ENCODE data around the gene NBEAL1.

NBEAL1 gene

DNA sequence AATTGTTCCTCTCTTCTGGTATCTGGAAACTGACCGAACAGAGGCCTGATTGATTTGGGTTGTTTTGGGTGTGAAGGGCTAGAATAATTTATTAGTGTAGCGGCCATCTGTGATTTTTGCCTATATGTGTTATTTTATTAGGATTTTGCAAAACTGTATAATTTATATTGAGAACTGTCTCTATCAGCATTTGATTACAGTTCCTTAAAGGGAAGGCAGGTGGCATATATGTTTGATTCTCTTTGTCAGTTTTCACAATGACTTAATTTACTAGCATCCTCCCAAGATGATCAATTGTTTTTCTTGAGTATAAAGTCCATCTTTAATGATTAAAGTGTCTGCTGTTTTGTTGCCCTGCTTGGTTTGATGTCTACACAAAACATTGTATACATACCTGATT lies 4.5 kb downstream of the NBEAL1 start:
- no peak for DNase-seq (ENCODE audit: extremely low spot score)
- POLR2A ChIA-PET: no interaction called here
- CTCF ChIA-PET: interaction anchor here (1.0 kb wide), 1 partner anchor 23 kb away, joined by 6 read pairs; no protein-coding TSS in a partner anchor
- TF ChIP-seq NFRKB (IDR thresholded peaks at IDR 0.05): no peak

DNA sequence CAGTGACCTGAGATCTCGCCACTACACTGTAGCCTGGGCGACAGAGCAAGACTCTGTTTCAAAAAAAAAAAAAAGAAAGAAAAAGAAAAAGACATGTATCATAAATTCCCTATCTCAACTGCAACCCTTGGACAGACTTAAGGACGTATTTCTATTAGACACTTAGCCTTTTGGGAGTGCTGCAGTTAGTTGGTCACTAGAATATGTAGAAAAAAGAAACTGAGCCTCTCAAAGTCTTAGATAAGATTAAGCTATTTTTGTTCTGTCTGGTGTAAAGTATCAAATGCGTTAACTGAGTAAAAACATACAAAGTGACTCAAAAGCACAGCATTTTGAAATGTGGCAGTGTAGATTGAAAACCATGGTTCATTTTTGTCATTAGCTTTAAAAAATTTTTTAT lies 7.3 kb downstream of the NBEAL1 start:
- CTCF ChIA-PET: no interaction called here
- POLR2A ChIA-PET: no interaction called here
- no peak for DNase-seq (ENCODE audit: extremely low spot score)
- TF ChIP-seq FOXM1 (IDR thresholded peaks at IDR 0.05; ENCODE audit: borderline replicate concordance): no peak
- TF ChIP-seq FOXA1 (IDR thresholded peaks at IDR 0.05): no peak
- TF ChIP-seq HDGF (IDR thresholded peaks at IDR 0.05; ENCODE audit: borderline replicate concordance): no peak
- TF ChIP-seq, protein P1, sequence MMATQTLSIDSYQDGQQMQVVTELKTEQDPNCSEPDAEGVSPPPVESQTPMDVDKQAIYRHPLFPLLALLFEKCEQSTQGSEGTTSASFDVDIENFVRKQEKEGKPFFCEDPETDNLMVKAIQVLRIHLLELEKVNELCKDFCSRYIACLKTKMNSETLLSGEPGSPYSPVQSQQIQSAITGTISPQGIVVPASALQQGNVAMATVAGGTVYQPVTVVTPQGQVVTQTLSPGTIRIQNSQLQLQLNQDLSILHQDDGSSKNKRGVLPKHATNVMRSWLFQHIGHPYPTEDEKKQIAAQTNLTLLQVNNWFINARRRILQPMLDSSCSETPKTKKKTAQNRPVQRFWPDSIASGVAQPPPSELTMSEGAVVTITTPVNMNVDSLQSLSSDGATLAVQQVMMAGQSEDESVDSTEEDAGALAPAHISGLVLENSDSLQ (IDR thresholded peaks at IDR 0.05): no peak
- TF ChIP-seq SUZ12 (IDR thresholded peaks at IDR 0.05): no peak

DNA sequence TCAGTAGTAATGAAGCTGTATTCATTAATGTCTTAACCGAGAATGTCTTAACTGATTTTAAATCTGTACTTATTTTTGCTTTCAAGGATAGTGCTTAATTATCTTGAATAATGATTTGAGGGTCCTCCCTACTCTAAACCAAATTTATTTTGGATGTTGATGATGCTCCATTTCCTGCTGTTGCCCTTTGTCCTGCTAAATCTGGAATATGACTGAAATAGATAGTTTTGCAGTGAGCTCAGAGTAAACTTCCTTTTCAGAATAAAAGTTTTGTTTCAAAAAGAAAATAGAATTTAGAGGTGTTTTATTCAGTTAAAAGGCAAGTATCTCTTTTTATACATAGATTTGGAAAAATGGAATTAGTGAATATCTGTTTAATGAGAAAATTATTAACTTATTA lies 8.1 kb downstream of the NBEAL1 start:
- ChIA-PET POLR2A (interaction anchor here (1.7 kb wide), 1 partner anchor 8 kb away, joined by 4 read pairs; the partner anchor contains the start of gene NBEAL1), CTCF (interaction anchor here (0.6 kb wide), 1 partner anchor 161 kb away, joined by 3 read pairs; no protein-coding TSS in a partner anchor)
- no peak for TF ChIP-seq FOXK2 (IDR thresholded peaks at IDR 0.05)
- no peak for TF ChIP-seq BHLHE40 (IDR thresholded peaks at IDR 0.05; ENCODE audit: borderline replicate concordance)
- no peak for TF ChIP-seq CTBP1 (IDR thresholded peaks at IDR 0.05; ENCODE audit: borderline replicate concordance)
- no peak for TF ChIP-seq SUZ12 (IDR thresholded peaks at IDR 0.05)
- no peak for TF ChIP-seq L3MBTL2 (conservative IDR thresholded peaks at IDR 0.05)
- no peak for TF ChIP-seq HDGF (IDR thresholded peaks at IDR 0.05; ENCODE audit: borderline replicate concordance)
- no peak for TF ChIP-seq SP1 (IDR thresholded peaks at IDR 0.05)
- no peak for TF ChIP-seq FOXM1 (IDR thresholded peaks at IDR 0.05; ENCODE audit: borderline replicate concordance)
- TF ChIP-seq NFRKB (IDR thresholded peaks at IDR 0.05): no peak
- DNase-seq (ENCODE audit: extremely low spot score): no peak

DNA sequence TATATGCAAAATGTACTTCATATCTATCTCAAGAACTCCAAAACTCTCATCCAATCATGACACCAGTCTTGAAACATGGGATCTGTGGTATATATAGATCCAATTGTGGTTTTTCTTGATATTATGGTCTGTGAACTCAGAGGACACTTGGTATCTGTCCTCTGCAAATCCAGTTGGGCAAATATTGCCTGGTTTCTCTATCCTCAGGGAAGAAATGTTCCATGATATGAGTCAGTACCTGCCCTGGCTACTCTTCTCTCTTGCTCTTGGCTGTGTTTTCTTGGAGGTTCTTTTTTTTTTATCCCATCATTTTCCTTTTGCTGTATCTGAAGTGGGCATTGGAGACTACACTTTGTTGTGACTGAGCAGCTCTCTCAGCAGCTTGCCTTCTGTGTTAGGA lies 10.9 kb downstream of the NBEAL1 start:
- ChIA-PET POLR2A (no interaction called here), CTCF (interaction anchor here (0.8 kb wide), 1 partner anchor 19 kb away, joined by 3 read pairs; no protein-coding TSS in a partner anchor)
- TF ChIP-seq NFRKB (IDR thresholded peaks at IDR 0.05): no peak
- TF ChIP-seq ARNT (IDR thresholded peaks at IDR 0.05): no peak
- no peak for TF ChIP-seq ZNF384 (IDR thresholded peaks at IDR 0.05)
- no peak for TF ChIP-seq BHLHE40 (IDR thresholded peaks at IDR 0.05; ENCODE audit: borderline replicate concordance)
- TF ChIP-seq FOXM1 (IDR thresholded peaks at IDR 0.05; ENCODE audit: borderline replicate concordance): no peak
- no peak for TF ChIP-seq FOXK2 (IDR thresholded peaks at IDR 0.05)
- no peak for TF ChIP-seq LEF1 (IDR thresholded peaks at IDR 0.05; ENCODE audit: borderline replicate concordance)
- no peak for TF ChIP-seq ELF4 (IDR thresholded peaks at IDR 0.05)
- TF ChIP-seq, protein P1 (IDR thresholded peaks at IDR 0.05): no peak
- TF ChIP-seq FOXA1 (IDR thresholded peaks at IDR 0.05): no peak
- TF ChIP-seq SP1 (IDR thresholded peaks at IDR 0.05): no peak
- no peak for TF ChIP-seq CTBP1 (IDR thresholded peaks at IDR 0.05; ENCODE audit: borderline replicate concordance)
- no peak for TF ChIP-seq SUZ12 (IDR thresholded peaks at IDR 0.05)
- TF ChIP-seq TARDBP (IDR thresholded peaks at IDR 0.05): no peak
- no peak for TF ChIP-seq HDGF (IDR thresholded peaks at IDR 0.05; ENCODE audit: borderline replicate concordance)
- no peak for TF ChIP-seq L3MBTL2 (conservative IDR thresholded peaks at IDR 0.05)
- DNase-seq (ENCODE audit: extremely low spot score): no peak

DNA sequence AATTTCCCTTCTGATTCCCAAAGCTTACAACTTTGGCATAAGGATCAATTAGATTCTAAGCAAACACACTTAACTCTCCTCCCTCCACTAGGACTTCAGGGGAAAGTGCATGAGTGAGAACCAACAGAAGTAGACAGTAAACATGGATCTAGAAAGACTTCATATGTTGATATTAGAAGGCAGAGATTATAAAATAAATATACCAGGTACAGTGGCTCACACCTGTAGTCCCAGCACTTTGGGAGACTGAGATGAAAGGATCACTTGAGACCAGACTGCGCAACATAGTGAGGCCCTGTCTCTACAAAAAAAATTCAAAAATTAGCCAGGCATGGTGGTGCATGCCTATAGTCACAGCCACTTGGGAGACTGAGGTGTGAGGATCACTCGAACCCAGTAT lies 15.9 kb downstream of the NBEAL1 start:
- POLR2A ChIA-PET: no interaction called here
- CTCF ChIA-PET: no interaction called here
- no peak for TF ChIP-seq HDGF (IDR thresholded peaks at IDR 0.05; ENCODE audit: borderline replicate concordance)
- no peak for TF ChIP-seq BHLHE40 (IDR thresholded peaks at IDR 0.05; ENCODE audit: borderline replicate concordance)
- TF ChIP-seq SP1 (IDR thresholded peaks at IDR 0.05): no peak
- no peak for TF ChIP-seq L3MBTL2 (conservative IDR thresholded peaks at IDR 0.05)
- TF ChIP-seq ELF4 (IDR thresholded peaks at IDR 0.05): no peak
- no peak for TF ChIP-seq ARNT (IDR thresholded peaks at IDR 0.05)
- TF ChIP-seq NFRKB (IDR thresholded peaks at IDR 0.05): no peak
- DNase-seq (ENCODE audit: extremely low spot score): no peak

DNA sequence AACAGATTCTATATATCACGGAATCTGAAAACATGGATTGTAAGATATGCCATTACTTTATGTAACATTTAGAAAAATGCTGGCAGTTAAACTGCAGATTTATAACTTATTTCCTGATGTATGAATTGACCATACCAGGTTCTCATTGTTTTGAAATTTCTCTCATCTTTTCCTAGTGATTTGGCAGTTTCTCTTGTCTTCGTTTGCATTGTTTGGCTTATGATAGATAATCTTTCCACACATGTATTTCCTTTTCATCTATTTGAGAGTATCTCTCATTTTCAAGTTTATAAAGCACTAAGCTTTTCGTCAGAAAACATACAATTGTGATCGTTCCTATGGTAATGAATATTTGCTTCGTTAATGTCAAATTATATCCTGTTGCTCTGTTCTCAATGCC lies 16.3 kb downstream of the NBEAL1 start:
- ChIA-PET CTCF (no interaction called here), POLR2A (no interaction called here)
- DNase-seq (ENCODE audit: extremely low spot score): no peak
- TF ChIP-seq LEF1 (IDR thresholded peaks at IDR 0.05; ENCODE audit: borderline replicate concordance): no peak
- TF ChIP-seq BHLHE40 (IDR thresholded peaks at IDR 0.05; ENCODE audit: borderline replicate concordance): no peak
- no peak for TF ChIP-seq HDGF (IDR thresholded peaks at IDR 0.05; ENCODE audit: borderline replicate concordance)
- no peak for TF ChIP-seq CTBP1 (IDR thresholded peaks at IDR 0.05; ENCODE audit: borderline replicate concordance)
- no peak for TF ChIP-seq ELF4 (IDR thresholded peaks at IDR 0.05)
- TF ChIP-seq, protein P1 (IDR thresholded peaks at IDR 0.05): no peak
- TF ChIP-seq FOXA1 (IDR thresholded peaks at IDR 0.05): no peak
- no peak for TF ChIP-seq ZNF384 (IDR thresholded peaks at IDR 0.05)
- no peak for TF ChIP-seq L3MBTL2 (conservative IDR thresholded peaks at IDR 0.05)
- no peak for TF ChIP-seq TARDBP (IDR thresholded peaks at IDR 0.05)
- TF ChIP-seq NFRKB (IDR thresholded peaks at IDR 0.05): no peak
- no peak for TF ChIP-seq FOXM1 (IDR thresholded peaks at IDR 0.05; ENCODE audit: borderline replicate concordance)

DNA sequence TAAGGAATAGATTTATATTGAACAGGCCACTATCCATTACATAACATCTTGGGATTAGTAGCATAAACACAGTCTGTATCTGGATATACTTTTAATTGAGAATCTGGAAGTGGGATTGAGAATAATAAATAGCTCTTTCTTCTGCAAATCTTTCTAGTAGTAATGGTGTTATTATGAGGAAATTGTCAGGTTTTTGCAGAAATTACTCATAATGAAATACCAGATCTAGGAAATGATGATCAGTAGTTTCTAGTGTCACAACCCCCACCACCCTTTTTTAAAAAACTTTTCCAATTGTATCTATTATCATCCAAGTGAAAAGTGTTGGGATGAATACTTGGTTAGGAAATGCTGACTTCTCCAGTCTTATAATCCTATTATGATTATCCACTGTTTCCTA lies 18.7 kb downstream of the NBEAL1 start:
- no peak for DNase-seq (ENCODE audit: extremely low spot score)
- ChIA-PET CTCF (no interaction called here), POLR2A (no interaction called here)
- no peak for TF ChIP-seq FOXM1 (IDR thresholded peaks at IDR 0.05; ENCODE audit: borderline replicate concordance)
- TF ChIP-seq ARNT (IDR thresholded peaks at IDR 0.05): no peak
- no peak for TF ChIP-seq SUZ12 (IDR thresholded peaks at IDR 0.05)
- TF ChIP-seq TARDBP (IDR thresholded peaks at IDR 0.05): no peak
- TF ChIP-seq L3MBTL2 (conservative IDR thresholded peaks at IDR 0.05): no peak
- no peak for TF ChIP-seq ZNF384 (IDR thresholded peaks at IDR 0.05)
- TF ChIP-seq BHLHE40 (IDR thresholded peaks at IDR 0.05; ENCODE audit: borderline replicate concordance): no peak
- TF ChIP-seq NFRKB (IDR thresholded peaks at IDR 0.05): no peak
- TF ChIP-seq CTBP1 (IDR thresholded peaks at IDR 0.05; ENCODE audit: borderline replicate concordance): no peak
- TF ChIP-seq SP1 (IDR thresholded peaks at IDR 0.05): no peak
- TF ChIP-seq ELF4 (IDR thresholded peaks at IDR 0.05): no peak
- TF ChIP-seq LEF1 (IDR thresholded peaks at IDR 0.05; ENCODE audit: borderline replicate concordance): no peak
- TF ChIP-seq, protein P1 (IDR thresholded peaks at IDR 0.05): no peak
- no peak for TF ChIP-seq FOXA1 (IDR thresholded peaks at IDR 0.05)
- TF ChIP-seq HDGF (IDR thresholded peaks at IDR 0.05; ENCODE audit: borderline replicate concordance): no peak
- TF ChIP-seq FOXK2 (IDR thresholded peaks at IDR 0.05): no peak
